Measurements from ENCODE around the gene TUBB.

GRCh38 chr6:30716879-30717128 is 3.3 kb upstream of the TUBB start:
- TF ChIP-seq, protein P1, sequence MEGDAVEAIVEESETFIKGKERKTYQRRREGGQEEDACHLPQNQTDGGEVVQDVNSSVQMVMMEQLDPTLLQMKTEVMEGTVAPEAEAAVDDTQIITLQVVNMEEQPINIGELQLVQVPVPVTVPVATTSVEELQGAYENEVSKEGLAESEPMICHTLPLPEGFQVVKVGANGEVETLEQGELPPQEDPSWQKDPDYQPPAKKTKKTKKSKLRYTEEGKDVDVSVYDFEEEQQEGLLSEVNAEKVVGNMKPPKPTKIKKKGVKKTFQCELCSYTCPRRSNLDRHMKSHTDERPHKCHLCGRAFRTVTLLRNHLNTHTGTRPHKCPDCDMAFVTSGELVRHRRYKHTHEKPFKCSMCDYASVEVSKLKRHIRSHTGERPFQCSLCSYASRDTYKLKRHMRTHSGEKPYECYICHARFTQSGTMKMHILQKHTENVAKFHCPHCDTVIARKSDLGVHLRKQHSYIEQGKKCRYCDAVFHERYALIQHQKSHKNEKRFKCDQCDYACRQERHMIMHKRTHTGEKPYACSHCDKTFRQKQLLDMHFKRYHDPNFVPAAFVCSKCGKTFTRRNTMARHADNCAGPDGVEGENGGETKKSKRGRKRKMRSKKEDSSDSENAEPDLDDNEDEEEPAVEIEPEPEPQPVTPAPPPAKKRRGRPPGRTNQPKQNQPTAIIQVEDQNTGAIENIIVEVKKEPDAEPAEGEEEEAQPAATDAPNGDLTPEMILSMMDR (IDR thresholded peaks at IDR 0.05) = no peak
- TF ChIP-seq POLR2A (IDR thresholded peaks at IDR 0.05) = peak in 1 of 2 donors; percentile 34
